HCT116 (cell line): Measurements from ENCODE around the gene COL10A1. TPM values are rescaled to one million over a fixed set of nuclear protein-coding genes. Genes with fewer than 3 reads are reported as not detected.

ENCODE experiments used
- ATAC-seq: fragments of 200-7000 bp; cut with Tn5 transposase; 2 replicates; pipeline ENCODE4 v1.9.1; 2020; ENCODE audit warnings: mild to moderate bottlenecking, moderate library complexity
- BruUV-seq: library from RNA; stranded (reverse); fragments of 400-500 nt; replicated peaks from 2 replicates; lab custom pipeline; 2021; lab: Mats Ljungman, UMichigan
- CTCF ChIA-PET: fragments of 300-600 bp; sonication (Branson Sonifier 250); formaldehyde crosslinking; loops from one replicate; lab custom pipeline; 2021; ENCODE audit warnings: antibody characterized with exemption; lab: Charles Lee
- POLR2A ChIA-PET: fragments of 300-600, 350-600 bp; sonication (Branson Sonifier 250); formaldehyde crosslinking; loops from one replicate; lab custom pipeline; 2021; ENCODE audit warnings: antibody characterized with exemption; lab: Charles Lee
- RAD21 ChIA-PET, 2 experiments: fragments of 300-600 bp; sonication (Branson Sonifier 250); formaldehyde crosslinking; loops; one replicate each; lab custom pipeline; 2023; ENCODE audit warnings: low total read pairs in 2 of 2; ENCODE audit not compliant: uncharacterized antibody in 2 of 2, unreplicated experiment in 2 of 2, low non-redundant PET in 1 of 2; lab: Charles Lee
- DNase-seq: peaks from one replicate; pipeline ENCODE4 v3.0.0-alpha.2; 2010; ENCODE audit warnings: low read depth, low spot score
- H2AFZ ChIP-seq: fragments of 200-600 bp; shearing (Covaris generic), sonication (generic); 2 replicates; pipeline ENCODE4 v1.6.1; 2017; ENCODE audit warnings: low read depth, mixed run types, mixed read lengths, antibody characterized with exemption, low read length; ENCODE audit not compliant: poor library complexity, severe bottlenecking
- H3K27ac ChIP-seq: 2 replicates; pipeline ENCODE4 v1.5.1; 2012; ENCODE audit warnings: low read depth, low read length
- H3K27me3 ChIP-seq: fragments of 200-600 bp; sonication (generic); 2 replicates; pipeline ENCODE4 v1.6.1; 2016; ENCODE audit warnings: mixed run types, low read length, mixed read lengths; ENCODE audit not compliant: insufficient read depth
- H3K36me3 ChIP-seq, 2 experiments: fragments of 200-500 bp in 1 of 2; fragments of 200-600 bp in 1 of 2; sonication (Bioruptor generic) in 1 of 2; sonication (generic) in 1 of 2; 2 replicates each; pipeline versions ENCODE4 v1.5.1 to v1.6.1; 2014 to 2016; ENCODE audit warnings: low read length in 2 of 2, inconsistent platforms in 1 of 2, mixed read lengths in 1 of 2, mixed run types in 1 of 2; ENCODE audit not compliant: insufficient read depth in 2 of 2, control insufficient read depth in 1 of 2
- H3K4me1 ChIP-seq, 2 experiments: fragments of 200-600 bp in 1 of 2; sonication (generic) in 1 of 2; 2 replicates each; pipeline versions ENCODE4 v1.5.1 to v1.6.1; 2012 to 2017; ENCODE audit warnings: low read length in 2 of 2, inconsistent platforms in 1 of 2, mild to moderate bottlenecking in 1 of 2, mixed read lengths in 1 of 2, mixed run types in 1 of 2, moderate library complexity in 1 of 2; ENCODE audit not compliant: insufficient read depth in 2 of 2, control insufficient read depth in 1 of 2
- H3K4me2 ChIP-seq: fragments of 200-600 bp; sonication (generic); 2 replicates; pipeline ENCODE4 v1.6.1; 2017; ENCODE audit warnings: mixed run types, low read length, mixed read lengths
- H3K4me3 ChIP-seq, 2 experiments: fragments of 200-600 bp in 1 of 2; sonication (generic) in 1 of 2; replicated peaks in 1 of 2; 2 replicates each; pipeline ENCODE4 v1.5.1; 2011 to 2016; ENCODE audit warnings: low read length in 2 of 2, control low read depth in 1 of 2, low read depth in 1 of 2, mild to moderate bottlenecking in 1 of 2, mixed read lengths in 1 of 2, mixed run types in 1 of 2
- H3K79me2 ChIP-seq: fragments of 200-600 bp; sonication (generic); 2 replicates; pipeline ENCODE4 v1.6.1; 2017; ENCODE audit warnings: mild to moderate bottlenecking, mixed run types, low read length, moderate library complexity, mixed read lengths; ENCODE audit not compliant: insufficient read depth
- H3K9ac ChIP-seq: fragments of 200-600 bp; sonication (generic); 2 replicates; pipeline ENCODE4 v1.6.1; 2016; ENCODE audit warnings: low read length, mixed read lengths
- H3K9me2 ChIP-seq: fragments of 200-600 bp; sonication (generic), shearing (Covaris generic); 2 replicates; pipeline ENCODE4 v1.6.1; 2017; ENCODE audit warnings: mixed run types, mild to moderate bottlenecking, moderate library complexity; ENCODE audit not compliant: insufficient read depth
- H3K9me3 ChIP-seq, 2 experiments: fragments of 200-500 bp in 1 of 2; fragments of 200-600 bp in 1 of 2; sonication (Bioruptor generic) in 1 of 2; sonication (generic) in 1 of 2; 2 replicates each; pipeline ENCODE4 v1.6.1; 2014 to 2017; ENCODE audit warnings: low read length in 2 of 2, mixed read lengths in 2 of 2, inconsistent platforms in 1 of 2, low read depth in 1 of 2, mild to moderate bottlenecking in 1 of 2, mixed run types in 1 of 2, moderate library complexity in 1 of 2; ENCODE audit not compliant: control insufficient read depth in 1 of 2, insufficient read depth in 1 of 2
- H4K20me1 ChIP-seq: fragments of 200-600 bp; sonication (generic), shearing (Covaris generic); 2 replicates; pipeline ENCODE4 v1.6.1; 2017; ENCODE audit warnings: mixed run types, mild to moderate bottlenecking, moderate library complexity; ENCODE audit not compliant: insufficient read depth
- CBX3 ChIP-seq: IDR thresholded peaks from 2 replicates; pipeline ENCODE4 v1.6.1; 2012; ENCODE audit warnings: low read depth
- CEBPB ChIP-seq: IDR thresholded peaks from 2 replicates; pipeline ENCODE4 v1.6.1; 2012; ENCODE audit warnings: low read depth
- CTCF ChIP-seq, 3 experiments: fragments of 200-600 bp in 1 of 3; sonication (generic) in 1 of 3; IDR thresholded peaks in 2 of 3; conservative IDR thresholded peaks in 1 of 3; 2 replicates each; pipeline ENCODE4 v1.5.1; 2012 to 2017; ENCODE audit warnings: low read depth in 2 of 3, low read length in 2 of 3, antibody characterized with exemption in 1 of 3, borderline replicate concordance in 1 of 3, control low read depth in 1 of 3, mild to moderate bottlenecking in 1 of 3, mixed read lengths in 1 of 3, mixed run types in 1 of 3, moderate library complexity in 1 of 3; ENCODE audit not compliant: insufficient read depth in 1 of 3
- EGR1 ChIP-seq: IDR thresholded peaks from 2 replicates; pipeline ENCODE4 v1.6.1; 2012; ENCODE audit warnings: low read depth
- EZH2 ChIP-seq: fragments of 200-600 bp; sonication (generic); IDR thresholded peaks from 2 replicates; pipeline ENCODE4 v1.6.1; 2017; ENCODE audit warnings: antibody characterized with exemption, mixed run types
- EZH2phosphoT487 ChIP-seq: fragments of 200-600 bp; IDR thresholded peaks from 2 replicates; pipeline ENCODE4 v1.6.1; 2018; ENCODE audit warnings: antibody characterized with exemption, borderline replicate concordance
- FOSL1 ChIP-seq: IDR thresholded peaks from 2 replicates; pipeline ENCODE4 v1.6.1; 2012; ENCODE audit warnings: low read depth
- POLR2AphosphoS5 ChIP-seq: IDR thresholded peaks from 2 replicates; pipeline ENCODE4 v1.6.1; 2011; ENCODE audit warnings: mild to moderate bottlenecking, low read depth, low read length, moderate library complexity
- RAD21 ChIP-seq: IDR thresholded peaks from 2 replicates; pipeline ENCODE4 v1.6.1; 2012; ENCODE audit warnings: low read depth, mild to moderate bottlenecking
- REST ChIP-seq: IDR thresholded peaks from 2 replicates; pipeline ENCODE4 v1.6.1; 2012; ENCODE audit warnings: low read depth
- SIN3A ChIP-seq: IDR thresholded peaks from 2 replicates; pipeline ENCODE4 v1.6.1; 2012; ENCODE audit warnings: low read depth
- SP1 ChIP-seq: IDR thresholded peaks from 2 replicates; pipeline ENCODE4 v1.6.1; 2012; ENCODE audit warnings: low read depth
- TCF7L2 ChIP-seq: IDR thresholded peaks from 2 replicates; pipeline ENCODE4 v1.7.0; 2011; ENCODE audit warnings: borderline replicate concordance, inconsistent platforms; ENCODE audit not compliant: insufficient read depth, insufficient read length; ENCODE audit errors: extremely low read depth
- YY1 ChIP-seq: IDR thresholded peaks from 2 replicates; pipeline ENCODE4 v1.6.1; 2011; ENCODE audit warnings: low read length, low read depth, moderate library complexity, mild to moderate bottlenecking; ENCODE audit not compliant: insufficient replicate concordance; ENCODE audit errors: extremely low read depth
- ZFX ChIP-seq: fragments of 450-650 bp; IDR thresholded peaks from 2 replicates; pipeline ENCODE4 v1.6.1; 2017
- ZNF274 ChIP-seq: fragments of 200-500 bp; sonication (Bioruptor generic); IDR thresholded peaks from 2 replicates; pipeline ENCODE4 v1.6.1; 2014; ENCODE audit warnings: mild to moderate bottlenecking, low read depth, low read length, inconsistent platforms
- intact Hi-C: fragments of 100-400 bp; cut with micrococcal nuclease; formaldehyde crosslinking; loops from 2 replicates; pipeline ENCODE4 v1.10.0; 2022
- total RNA-seq: library from RNA; stranded (reverse); gene quantifications from one replicate; pipeline ENCODE4 v1.2.1, GENCODE V29; 2021; ENCODE audit not compliant: unreplicated experiment

The COL10A1 gene
- total RNA-seq, 1 experiment from 2014 or later, result not detected

DNA sequence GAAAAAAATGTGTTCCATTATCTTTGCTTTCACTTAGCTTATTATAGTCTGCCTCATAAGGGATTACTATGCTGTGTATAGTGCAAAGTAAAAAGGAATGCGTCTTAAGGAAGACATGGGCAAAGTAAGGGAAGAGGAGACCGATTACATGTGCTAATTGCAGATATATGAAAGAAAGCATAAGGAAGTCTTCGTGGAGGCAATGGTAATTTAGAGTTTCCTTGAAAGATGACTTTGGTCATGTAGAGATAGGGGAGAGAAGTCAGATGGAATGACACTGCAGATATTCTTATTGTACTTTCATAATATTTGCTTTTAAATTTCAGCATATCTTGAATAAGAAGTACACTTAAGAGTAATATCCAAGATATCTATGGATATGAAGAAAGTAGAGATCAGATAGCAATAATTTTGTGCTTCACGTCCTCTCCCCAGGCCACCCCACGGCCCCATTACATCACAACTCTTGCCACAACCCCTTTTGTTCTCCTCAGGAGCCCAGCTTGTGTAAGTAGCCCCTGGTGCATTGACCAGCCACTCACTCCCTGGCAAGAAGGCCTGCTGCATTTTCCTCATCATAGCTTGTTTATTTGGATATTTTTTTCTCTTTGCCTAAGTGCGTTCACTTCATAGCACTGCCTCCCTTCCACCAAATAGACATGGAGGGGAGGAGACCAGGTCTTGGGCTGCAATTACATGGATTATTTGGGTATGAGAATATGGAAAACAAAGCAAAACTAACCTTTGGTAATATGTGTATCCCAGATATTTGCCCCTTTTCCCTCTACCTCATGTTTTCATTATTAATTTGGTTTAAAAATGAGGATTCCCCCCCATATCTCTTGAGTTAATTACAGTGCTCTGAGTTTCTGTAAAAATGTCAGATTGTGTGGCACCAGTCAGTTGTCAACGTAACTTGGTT lies 30.7 kb upstream of the COL10A1 start:
- Histone ChIP-seq H3K27ac (no peak overlapping the region), H3K27me3 (no peaks in the 10 kb centered on the region), H3K4me2 (no peak overlapping the region)
- TF ChIP-seq POLR2AphosphoS5 (no peak), FOSL1 (no peak), EGR1 (no peak), TCF7L2 (no peak), SP1 (no peak), EZH2 (no peak), YY1 (no peak), REST (no peak), EZH2phosphoT487 (no peak), ZFX (no peak), RAD21 (no peak), SIN3A (no peak), CBX3 (no peak), ZNF274 (no peak), CEBPB (no peak), CTCF (IDR thresholded peaks at IDR 0.05 in 2 of 3, conservative IDR thresholded peaks at IDR 0.05 in 1 of 3; ENCODE audit: borderline replicate concordance in 1 of 3, insufficient read depth in 1 of 3, low read depth in 2 of 3, low read length in 2 of 3) (no peak)
- TF ChIP-seq, all 23 proteins: peak for 0
- ATAC-seq, result no peak
- ChIA-PET RAD21 (no interaction called here), CTCF (no interaction called here), POLR2A (no interaction called here)
- Histone ChIP-seq H3K9ac (no peak overlapping the region), H3K36me3 (no peaks in the 10 kb centered on the region), H3K9me2 (no peaks in the 10 kb centered on the region), H3K9me3 (no peaks in the 10 kb centered on the region), H3K4me3 (no peak overlapping the region), H3K4me1 (no peaks in the 10 kb centered on the region), H2AFZ (no peak overlapping the region), H4K20me1 (no peaks in the 10 kb centered on the region), H3K79me2 (no peaks in the 10 kb centered on the region)
- no peak for DNase-seq
- no TSS peak for BruUV-seq
- intact Hi-C loops, result no loop called here
